ENCODE results near the gene PNKP. TPM values are rescaled to one million over a fixed set of nuclear protein-coding genes. Genes with fewer than 3 reads are reported as not detected.

The PNKP gene
- total and polyA plus RNA-seq, 9 of the 15 experiments (the other 6 are each of a cell fraction or from before 2014, with no cell fraction given): 2.8 to 85.4 (median 25.3) TPM

GRCh38 chr19:49877020-49877878 lies 9.9 kb upstream of the PNKP start, which contains the start of the genes AKT1S1 and TBC1D17 (continued):
- TF ChIP-seq BRF2 (IDR thresholded peaks at IDR 0.05; ENCODE audit: borderline replicate concordance, insufficient read depth, insufficient read length) (no peak), ZNF224 (CRISPR knock-in tag; IDR thresholded peaks at IDR 0.05) (no peak), ZNF717 (CRISPR knock-in tag; IDR thresholded peaks at IDR 0.05) (no peak), ZNF551 (CRISPR knock-in tag; IDR thresholded peaks at IDR 0.05) (no peak), ZNF197 (CRISPR knock-in tag; IDR thresholded peaks at IDR 0.05; ENCODE audit: low read depth) (peak; percentile 84; the same call in 1 of the 2 replicates), ATF6 (CRISPR knock-in tag; IDR thresholded peaks at IDR 0.05) (0 out of 2 replicates have a peak, but pooled peaks have one; percentile 55), SRSF3 (IDR thresholded peaks at IDR 0.05; ENCODE audit: insufficient read depth, low read length) (no peak), MYNN (IDR thresholded peaks at IDR 0.05) (no peak), MYNN (CRISPR knock-in tag; IDR thresholded peaks at IDR 0.05) (no peak), EP300 (IDR thresholded peaks at IDR 0.05; ENCODE audit: low read length) (no peak), ETV5 (CRISPR knock-in tag; IDR thresholded peaks at IDR 0.05; ENCODE audit: low read depth) (peak; percentile 97), RAD21 (CRISPR knock-in tag; conservative IDR thresholded peaks at IDR 0.05 in 1 of 2, IDR thresholded peaks at IDR 0.05 in 1 of 2) (no peak), ZNF280A (IDR thresholded peaks at IDR 0.05; ENCODE audit: low read depth, partially characterized antibody) (no peak), CREBBP (IDR thresholded peaks at IDR 0.05; ENCODE audit: low read depth, low read length) (no peak), SIRT6 (IDR thresholded peaks at IDR 0.05; ENCODE audit: low read depth, low read length) (no peak), GTF2F1 (IDR thresholded peaks at IDR 0.05; ENCODE audit: low read depth, low read length) (no peak), ZNF134 (CRISPR knock-in tag; conservative IDR thresholded peaks at IDR 0.05) (no peak), CTBP1 (IDR thresholded peaks at IDR 0.05; ENCODE audit: borderline replicate concordance) (no peak; the same call in 1 of the 2 replicates), SMARCE1 (IDR thresholded peaks at IDR 0.05) (0 out of 2 replicates have a peak, but pooled peaks have one; percentile 20), NFE2L1 (tag; IDR thresholded peaks at IDR 0.05; ENCODE audit: borderline replicate concordance, low read depth) (no peak), ZNF239 (CRISPR knock-in tag; IDR thresholded peaks at IDR 0.05) (no peak), ADNP (tag; IDR thresholded peaks at IDR 0.05) (no peak), HES1 (IDR thresholded peaks at IDR 0.05; ENCODE audit: low read depth) (no peak)
